ENCODE results near the gene CDKN2B-AS1. TPM values are rescaled to one million over a fixed set of nuclear protein-coding genes. Genes with fewer than 3 reads are reported as not detected.
A peak's percentile ranks its signal among the peaks of the same experiment; 100 is the strongest.

Gene CDKN2B-AS1
- total RNA-seq, 4 donors from 2014 or later, result 0.72 to 0.93 TPM; not detected in 2

- no peak for DNase-seq (ENCODE audit: low spot score)
- TF ChIP-seq CTCF (IDR thresholded peaks at IDR 0.05), result no peak
- ATAC-seq (ENCODE audit: low FRiP score), result no peak
Observed at GRCh38 chr9:22028394-22028793, 33.8 kb downstream of the CDKN2B-AS1 start.

- DNase-seq (ENCODE audit: low spot score) (no peak), ATAC-seq (ENCODE audit: low FRiP score) (no peak)
- no peak for TF ChIP-seq CTCF (IDR thresholded peaks at IDR 0.05)
Observed at GRCh38 chr9:22029231-22029630, 34.6 kb downstream of the CDKN2B-AS1 start.

- no peak for TF ChIP-seq CTCF (IDR thresholded peaks at IDR 0.05)
- no peak for DNase-seq (ENCODE audit: low spot score)
- peak; percentile 81 for ATAC-seq (ENCODE audit: low FRiP score)
Observed at GRCh38 chr9:22030101-22030598, 35.6 kb downstream of the CDKN2B-AS1 start.

- TF ChIP-seq CTCF (IDR thresholded peaks at IDR 0.05), result no peak
- ATAC-seq (ENCODE audit: low FRiP score) (no peak), DNase-seq (ENCODE audit: low spot score) (no peak)
Observed at GRCh38 chr9:22031655-22032411, 37.2 kb downstream of the CDKN2B-AS1 start.

GRCh38 chr9:22033012-22033630, 38.5 kb downstream of the CDKN2B-AS1 start:
- no peak for TF ChIP-seq CTCF (IDR thresholded peaks at IDR 0.05)
- DNase-seq (ENCODE audit: low spot score), result no peak
- ATAC-seq (ENCODE audit: low FRiP score), result no peak

- ATAC-seq (ENCODE audit: low FRiP score) (no peak), DNase-seq (ENCODE audit: low spot score) (no peak)
- no peak for TF ChIP-seq CTCF (IDR thresholded peaks at IDR 0.05)
Observed at GRCh38 chr9:22035591-22036011, 41.0 kb downstream of the CDKN2B-AS1 start.

Measured in omental fat pad (tissue), 4 donors.